Testis (tissue), 3 donors: ENCODE data around the gene UBE2M. TPM values are rescaled to one million over a fixed set of nuclear protein-coding genes. Genes with fewer than 3 reads are reported as not detected.

Experiments used
- DNase-seq: peaks from one replicate; pipeline ENCODE4 v3.0.0-alpha.2; 2019
- H3K27ac ChIP-seq, 2 donors: fragments of 200-600 bp; sonication (generic); one replicate each; pipeline ENCODE4 v1.5.1; 2019
- H3K27me3 ChIP-seq: fragments of 200-600 bp; sonication (generic); one replicate; pipeline ENCODE4 v1.5.1; 2019
- H3K36me3 ChIP-seq: fragments of 200-600 bp; sonication (generic); one replicate; pipeline ENCODE4 v1.5.1; 2017; ENCODE audit warnings: low read depth; ENCODE audit errors: missing control alignments
- H3K4me1 ChIP-seq: fragments of 200-600 bp; sonication (generic); one replicate; pipeline ENCODE4 v1.5.1; 2019
- H3K4me3 ChIP-seq, 2 donors: fragments of 200-600 bp; sonication (generic); one replicate each; pipeline ENCODE4 v1.5.1; 2017 to 2019
- H3K9me3 ChIP-seq: fragments of 200-600 bp; sonication (generic); one replicate; pipeline ENCODE4 v1.5.1; 2017
- POLR2A ChIP-seq: fragments of 450-650 bp; IDR thresholded peaks from one replicate; pipeline ENCODE4 v1.6.1; 2017; ENCODE audit warnings: antibody characterized with exemption, mild to moderate bottlenecking, moderate library complexity
- WGBS, 2 donors: methylation state at CpG; one replicate each; pipeline ENCODE4 v1.1.5; 2018; 5-methylcytosine and 5-hydroxymethylcytosine counted together
- intact Hi-C: fragments of 100-400 bp; cut with DNase I; formaldehyde crosslinking; loops from one replicate; pipeline ENCODE4 v1.15.1; 2023; ENCODE audit warnings: low total_unique reads
- polyA plus RNA-seq: library from polyadenylated mRNA; stranded (reverse); fragments of 350-450 nt; fragmentation: Illumina TruSeq; extraction: RNeasy Lipid Tissue Mini Kit (QIAGEN cat#74804); gene quantifications from one replicate; pipeline ENCODE4 v1.2.3, GENCODE V29; 2014; ENCODE audit warnings: low read depth, low replicate concordance; ENCODE audit not compliant: insufficient read depth
- total RNA-seq, 2 donors: library from RNA; depleted of rRNA; stranded (reverse); fragments of >200 nt; gene quantifications; one replicate each; pipeline ENCODE4 v1.2.3, GENCODE V29; 2016
- TF ChIP-seq, protein P1 (sequence below), 3 experiments: fragments of 450-650 bp in 2 of 3; fragments of 200-600 bp in 1 of 3; sonication (generic) in 1 of 3; IDR thresholded peaks; one replicate each; pipeline ENCODE4 v1.5.1; 2016 to 2019; ENCODE audit warnings: antibody characterized with exemption in 3 of 3, mild to moderate bottlenecking in 2 of 3, moderate library complexity in 1 of 3

The UBE2M gene
- total and polyA plus RNA-seq, 3 donors from 2014 or later, result 65.0 to 155 (median 65.2) TPM

DNA sequence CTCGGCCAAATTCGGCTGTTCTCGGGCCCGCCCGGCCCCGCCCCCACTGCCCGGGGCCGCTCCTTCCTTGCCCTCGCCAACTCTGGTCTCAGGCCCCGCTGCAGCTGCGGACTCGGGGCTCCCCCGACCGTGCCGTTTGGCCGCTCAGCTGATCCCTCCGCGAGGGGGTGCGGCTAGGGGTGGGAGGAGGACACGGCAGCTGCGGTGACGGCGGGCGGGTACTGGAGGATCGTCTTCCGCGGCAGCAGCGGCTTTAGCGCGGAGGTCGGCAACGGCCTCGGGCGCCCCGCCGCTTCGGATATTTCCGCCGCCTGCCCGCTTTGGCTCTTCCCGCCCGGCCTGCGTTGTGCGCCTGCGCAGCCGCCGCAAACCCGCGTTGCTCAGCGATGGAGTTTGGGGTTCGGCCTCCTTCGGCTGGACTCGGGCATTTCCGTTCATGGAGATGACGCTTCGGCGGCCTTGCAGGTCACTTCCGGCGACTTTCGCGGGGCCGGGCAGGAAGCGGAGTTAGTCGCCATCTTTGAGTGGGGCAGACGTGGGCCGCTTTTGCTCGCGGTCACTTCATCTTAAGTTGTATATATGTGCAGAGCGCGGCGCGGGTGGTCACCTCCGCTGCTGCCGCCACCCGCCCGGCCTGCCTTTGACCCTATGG lies 338 bp upstream of the UBE2M start:
- DNase-seq, result peak; percentile 99
- Histone ChIP-seq H3K9me3 (no peaks in the 10 kb centered on the region), H3K27me3 (no peaks in the 10 kb centered on the region), H3K4me3 (peak overlapping the region; percentile 66 to 84), H3K27ac (peak overlapping the region; percentile 91 to 100), H3K4me1 (peaks cover 64% of the 10 kb centered on the region), H3K36me3 (no peaks in the 10 kb centered on the region)
- WGBS, 2 donors, result 1% methylated on average over 61 of the region's 76 CpGs; no CpG with 5 or more reads in 1 of the 2 donors
- intact Hi-C loops, result no loop called here
- no peak for TF ChIP-seq POLR2A
- TF ChIP-seq, protein P1, sequence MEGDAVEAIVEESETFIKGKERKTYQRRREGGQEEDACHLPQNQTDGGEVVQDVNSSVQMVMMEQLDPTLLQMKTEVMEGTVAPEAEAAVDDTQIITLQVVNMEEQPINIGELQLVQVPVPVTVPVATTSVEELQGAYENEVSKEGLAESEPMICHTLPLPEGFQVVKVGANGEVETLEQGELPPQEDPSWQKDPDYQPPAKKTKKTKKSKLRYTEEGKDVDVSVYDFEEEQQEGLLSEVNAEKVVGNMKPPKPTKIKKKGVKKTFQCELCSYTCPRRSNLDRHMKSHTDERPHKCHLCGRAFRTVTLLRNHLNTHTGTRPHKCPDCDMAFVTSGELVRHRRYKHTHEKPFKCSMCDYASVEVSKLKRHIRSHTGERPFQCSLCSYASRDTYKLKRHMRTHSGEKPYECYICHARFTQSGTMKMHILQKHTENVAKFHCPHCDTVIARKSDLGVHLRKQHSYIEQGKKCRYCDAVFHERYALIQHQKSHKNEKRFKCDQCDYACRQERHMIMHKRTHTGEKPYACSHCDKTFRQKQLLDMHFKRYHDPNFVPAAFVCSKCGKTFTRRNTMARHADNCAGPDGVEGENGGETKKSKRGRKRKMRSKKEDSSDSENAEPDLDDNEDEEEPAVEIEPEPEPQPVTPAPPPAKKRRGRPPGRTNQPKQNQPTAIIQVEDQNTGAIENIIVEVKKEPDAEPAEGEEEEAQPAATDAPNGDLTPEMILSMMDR (IDR thresholded peaks at IDR 0.05), result peak in 1 of 3 experiments; percentile 1

DNA sequence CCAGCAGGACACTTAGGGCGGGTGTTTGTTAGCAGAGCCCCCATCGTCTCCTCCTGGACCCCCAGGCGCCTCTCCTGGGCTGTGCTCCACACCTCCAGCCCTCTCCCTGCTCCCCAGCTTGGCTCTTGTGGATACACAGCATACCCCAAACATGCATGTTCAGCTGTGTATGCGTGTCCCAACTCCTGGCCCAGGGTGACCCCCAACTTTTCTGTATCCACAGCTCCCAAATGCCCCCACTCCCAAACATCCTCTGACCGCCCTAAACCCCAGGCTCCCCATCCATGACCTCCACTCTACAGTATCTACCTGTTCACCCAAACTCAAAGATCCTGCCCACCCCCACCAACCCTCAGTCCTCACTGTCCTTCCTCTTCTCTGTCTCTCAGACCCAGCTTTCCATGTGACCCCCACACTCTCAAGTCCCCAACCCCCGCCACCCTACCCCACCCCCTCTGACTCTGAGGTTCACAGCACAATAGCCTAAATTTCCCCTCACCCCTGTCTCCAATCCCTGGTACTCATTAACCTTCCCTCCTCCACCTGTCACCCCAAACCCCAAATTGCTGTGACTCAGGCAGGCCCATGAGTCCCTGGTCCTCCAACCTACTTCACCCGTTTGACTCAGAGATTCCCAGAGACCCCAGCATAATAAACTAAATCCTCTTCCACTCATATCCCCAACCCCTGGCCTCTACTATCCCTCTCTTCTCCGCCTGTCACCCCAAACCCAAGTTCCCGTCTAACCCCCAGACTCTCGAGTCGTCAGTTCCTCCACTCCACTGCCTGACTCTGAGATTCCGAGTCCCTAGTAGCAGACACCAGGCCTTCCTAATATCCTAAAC lies 968 bp downstream of the UBE2M start:
- Histone ChIP-seq H3K36me3 (no peaks in the 10 kb centered on the region), H3K27me3 (no peaks in the 10 kb centered on the region), H3K9me3 (no peaks in the 10 kb centered on the region), H3K4me3 (peak overlapping the region; percentile 66 to 84), H3K4me1 (peaks cover 54% of the 10 kb centered on the region), H3K27ac (peak overlapping the region; percentile 92 to 100)
- TF ChIP-seq, protein P1 (IDR thresholded peaks at IDR 0.05), result no peak
- TF ChIP-seq POLR2A, result no peak
- WGBS, 2 donors, result 14 to 27% methylated on average over 9 to 12 of the region's 12 CpGs
- DNase-seq, result no peak
- intact Hi-C loops, result no loop called here

DNA sequence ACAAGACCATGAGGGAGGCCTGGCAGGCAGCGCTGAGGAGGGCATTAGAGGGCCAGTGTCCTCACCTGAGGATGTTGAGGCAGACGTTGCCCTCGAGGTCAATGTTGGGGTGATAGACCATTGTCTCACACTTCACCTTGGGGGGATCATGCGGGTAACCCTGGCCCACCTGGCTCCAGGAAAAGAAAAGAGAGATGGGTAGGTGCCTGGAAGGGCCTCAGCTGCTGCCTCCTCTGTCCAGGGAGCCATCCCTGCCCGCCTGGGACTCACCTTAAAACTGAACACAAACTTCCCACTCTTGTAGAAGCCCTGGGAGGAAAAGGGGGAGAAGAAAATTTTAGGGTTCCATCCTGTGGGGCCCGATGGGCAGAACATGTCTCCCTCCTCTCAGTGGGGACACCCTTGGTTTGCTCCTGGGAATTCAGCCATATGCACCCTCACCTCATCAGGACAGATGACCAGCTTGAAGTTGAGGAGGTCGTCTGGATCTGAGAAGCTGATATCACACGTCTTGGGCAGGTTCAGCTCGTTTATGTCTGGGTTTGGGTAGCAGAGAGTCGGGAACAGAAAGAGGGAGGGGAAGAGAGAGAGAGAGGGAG lies 1.7 kb downstream of the UBE2M start:
- Histone ChIP-seq H3K27ac (peak overlapping the region; percentile 92 to 100), H3K4me1 (peaks cover 47% of the 10 kb centered on the region)
- intact Hi-C loops, result no loop called here

DNA sequence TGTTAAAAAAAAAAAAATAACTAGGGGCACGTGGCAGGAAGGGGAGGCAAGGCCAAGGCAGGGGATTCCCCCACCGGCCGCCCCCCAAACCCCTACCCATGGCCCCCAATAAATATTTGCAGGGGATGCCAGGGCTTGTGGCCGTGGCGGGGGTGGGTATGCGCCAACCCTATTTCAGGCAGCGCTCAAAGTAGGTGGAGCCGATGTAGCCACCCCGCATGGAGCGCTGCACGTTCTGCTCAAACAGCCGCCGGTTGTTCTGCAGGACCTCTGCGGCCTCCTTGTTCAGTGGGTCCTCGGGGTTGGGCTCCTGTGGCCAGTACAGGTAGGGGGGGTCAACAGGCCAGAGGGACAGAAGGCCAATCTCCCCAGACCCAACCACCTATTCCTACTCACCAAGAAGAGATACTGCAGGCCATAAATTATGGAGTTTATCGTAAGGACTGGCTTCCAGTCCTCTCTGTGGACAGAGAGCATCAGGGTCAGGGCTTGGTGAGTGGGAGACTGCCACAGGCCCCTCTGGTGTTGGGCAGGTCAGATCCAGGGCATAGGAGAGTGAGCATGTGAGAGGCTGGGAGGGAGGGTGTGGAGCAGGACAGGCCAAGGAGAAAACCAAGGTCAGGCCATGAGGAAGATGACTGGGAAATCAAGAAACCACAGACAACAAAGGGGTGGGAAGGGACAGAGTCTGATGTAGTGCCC lies 2.3 kb downstream of the UBE2M start:
- no peak overlapping the region for H3K4me3 ChIP-seq

More for the DNA sequence above, 1.7 kb downstream of the UBE2M start:
- DNase-seq, result no peak
- Histone ChIP-seq H3K4me3 (no peak overlapping the region), H3K9me3 (no peaks in the 10 kb centered on the region), H3K36me3 (no peaks in the 10 kb centered on the region), H3K27me3 (no peaks in the 10 kb centered on the region)
- WGBS, 2 donors, result 47 to 56% methylated on average over 10 of the region's 10 CpGs
- TF ChIP-seq POLR2A, result no peak
- TF ChIP-seq, protein P1 (IDR thresholded peaks at IDR 0.05), result no peak

More for the DNA sequence above, 2.3 kb downstream of the UBE2M start:
- no peaks in the 10 kb centered on the region for H3K9me3 ChIP-seq
- H3K27me3 ChIP-seq, result no peaks in the 10 kb centered on the region
- WGBS, 2 donors, result 60 to 66% methylated on average over 10 to 16 of the region's 16 CpGs
- TF ChIP-seq, protein P1 (IDR thresholded peaks at IDR 0.05), result no peak
- no peak for TF ChIP-seq POLR2A
- H3K27ac ChIP-seq, result peak overlapping the region; percentile 66 to 100
- DNase-seq, result no peak
- intact Hi-C loops, result no loop called here
- no peaks in the 10 kb centered on the region for H3K36me3 ChIP-seq
- peaks cover 42% of the 10 kb centered on the region for H3K4me1 ChIP-seq
